Fibroblast of peridontal ligament (primary cell): ENCODE measurements around the gene KRT12.

Source experiments
- DNase-seq: peaks from one replicate; pipeline ENCODE4 v3.0.0-alpha.2; 2010; ENCODE audit errors: extremely low read depth

KRT12 gene

DNA sequence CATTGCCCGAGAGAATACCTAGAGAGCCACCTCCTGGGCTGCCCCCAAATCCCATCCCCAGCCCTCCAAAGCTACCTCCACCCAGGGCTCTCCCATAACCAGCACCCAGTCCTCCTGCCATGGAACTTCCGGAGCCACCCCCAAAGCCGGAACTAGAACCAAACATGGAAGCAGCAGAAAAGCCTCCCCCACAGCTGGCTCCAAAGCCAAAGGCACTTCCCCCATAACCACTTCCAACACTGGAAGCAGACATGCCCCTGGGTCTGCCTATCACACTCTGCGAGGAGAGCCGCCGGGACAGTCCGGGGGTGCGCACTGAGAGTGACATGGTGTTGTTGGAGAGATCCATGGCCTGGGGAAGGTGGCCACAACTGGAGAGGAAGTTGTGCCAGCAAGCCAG is at the start of gene KRT12:
TSS of gene KRT12 (minus strand) at position 386 of the 400 bp plus-strand sequence. CDS start at position 349, 37 bp downstream.
- DNase-seq: no peak

DNA sequence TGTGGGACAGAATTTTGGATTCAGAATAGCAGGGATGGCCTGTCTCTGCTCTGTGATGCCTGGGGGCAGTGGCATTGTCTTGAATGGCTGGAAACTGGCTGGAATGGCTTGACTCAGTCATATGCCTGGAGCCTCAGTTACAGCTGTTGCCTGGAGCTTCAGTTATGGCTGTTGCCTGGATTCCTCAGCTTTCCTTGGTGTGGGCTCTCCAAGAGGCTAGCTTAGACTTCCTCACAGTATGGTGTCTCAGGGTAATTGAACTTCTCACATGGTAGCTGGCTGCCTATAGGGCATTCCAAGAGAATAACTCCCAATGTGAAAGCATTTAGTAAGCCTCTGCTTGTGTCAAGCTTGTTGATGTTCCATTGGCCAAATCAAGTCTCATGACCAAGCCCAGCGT is 49.3 kb upstream of the KRT12 start:
- DNase-seq: no peak

DNA sequence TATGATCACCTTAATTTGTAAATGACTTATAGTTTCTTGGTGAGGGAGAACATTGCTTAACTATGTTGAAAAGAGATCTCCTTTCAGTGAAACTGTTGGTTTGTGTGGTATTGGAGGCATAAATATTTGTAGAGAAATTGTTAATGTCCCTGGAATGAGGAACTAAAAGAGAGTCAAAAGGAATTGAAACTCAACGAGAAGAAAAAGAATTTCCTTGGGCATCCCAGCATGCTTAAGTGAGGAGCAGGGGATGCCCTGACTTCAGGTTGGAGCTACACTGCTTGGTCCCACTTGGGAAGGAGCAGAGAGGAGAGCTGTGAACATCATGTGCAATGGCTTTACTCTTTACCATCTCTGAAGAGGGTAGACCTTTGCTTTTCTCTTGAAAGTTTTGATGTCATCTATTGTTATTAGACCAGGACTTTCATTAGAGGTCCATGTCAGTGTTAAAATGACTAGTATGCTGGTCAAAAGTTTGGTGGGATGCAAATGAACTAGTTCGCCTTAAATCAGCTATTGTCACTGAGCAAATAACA is 48.8 kb upstream of the KRT12 start:
- peak; percentile 86 for DNase-seq

- DNase-seq: peak; percentile 92
Observed at GRCh38 chr17:40915199-40915661, 48.2 kb upstream of the KRT12 start.

- no peak for DNase-seq
Observed at GRCh38 chr17:40914075-40914855, 47.2 kb upstream of the KRT12 start.

GRCh38 chr17:40912486-40913210 is 45.6 kb upstream of the KRT12 start:
- DNase-seq: no peak

GRCh38 chr17:40910441-40910841 is 43.4 kb upstream of the KRT12 start:
- DNase-seq: peak; percentile 93

DNA sequence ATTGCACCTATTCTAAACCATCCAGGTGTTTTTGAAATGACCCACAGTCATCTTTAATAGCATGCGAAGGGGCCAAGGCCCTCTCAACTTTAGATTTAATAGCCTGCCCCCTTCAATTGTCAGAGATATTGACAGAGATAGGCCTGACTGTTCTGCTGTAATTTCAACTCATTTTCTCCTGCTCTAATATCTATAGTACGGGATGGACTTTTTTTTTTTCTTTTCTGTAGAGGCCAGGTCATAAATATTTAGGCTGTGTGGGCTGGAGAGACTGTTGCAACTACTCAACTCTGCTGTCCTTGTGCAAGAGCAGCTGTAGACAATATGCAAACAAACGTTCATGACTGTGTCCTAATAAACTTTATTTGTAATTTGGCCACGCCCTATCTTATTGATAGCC is 42.7 kb upstream of the KRT12 start:
- peak; percentile 79 for DNase-seq

- peak; percentile 99 for DNase-seq
Observed at GRCh38 chr17:40909351-40909750, 42.3 kb upstream of the KRT12 start.

- no peak for DNase-seq
Observed at GRCh38 chr17:40906613-40907012, 39.6 kb upstream of the KRT12 start.

- no peak for DNase-seq
Observed at GRCh38 chr17:40905370-40905769, 38.3 kb upstream of the KRT12 start.

DNA sequence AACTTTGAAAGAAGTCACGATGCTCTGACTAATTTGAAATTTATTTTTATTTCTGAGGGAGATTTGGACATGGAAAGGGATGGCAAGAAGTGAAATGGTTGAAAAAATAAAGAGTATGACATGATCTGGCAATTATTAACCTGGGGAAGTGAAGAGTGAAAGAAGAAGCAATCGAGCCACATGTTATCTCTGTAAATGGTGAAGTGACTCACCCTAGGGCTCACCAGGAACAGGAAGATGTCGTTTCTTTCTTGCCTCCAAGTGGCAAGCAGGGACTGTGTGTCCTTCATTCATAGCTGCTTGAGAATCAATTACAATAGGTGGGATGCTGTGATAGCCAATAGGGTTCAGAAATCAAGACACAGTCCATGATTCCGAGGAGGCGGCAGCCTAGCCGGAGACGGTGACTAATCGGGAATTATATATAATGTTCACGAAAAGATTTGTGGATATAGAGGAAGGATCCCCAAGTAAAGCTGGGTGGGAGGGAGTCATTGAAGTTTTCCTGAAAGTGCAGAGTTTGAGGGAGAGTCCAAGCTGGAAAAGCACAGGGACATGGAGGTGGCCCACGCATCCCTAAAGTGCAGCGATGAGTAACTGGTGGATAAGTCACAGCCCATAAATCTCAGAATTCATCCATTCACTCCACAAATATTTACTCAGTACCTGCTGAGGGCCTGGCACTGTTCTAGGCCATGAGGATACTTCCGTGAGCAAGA is 36.3 kb upstream of the KRT12 start:
- peak; percentile 27 for DNase-seq

DNA sequence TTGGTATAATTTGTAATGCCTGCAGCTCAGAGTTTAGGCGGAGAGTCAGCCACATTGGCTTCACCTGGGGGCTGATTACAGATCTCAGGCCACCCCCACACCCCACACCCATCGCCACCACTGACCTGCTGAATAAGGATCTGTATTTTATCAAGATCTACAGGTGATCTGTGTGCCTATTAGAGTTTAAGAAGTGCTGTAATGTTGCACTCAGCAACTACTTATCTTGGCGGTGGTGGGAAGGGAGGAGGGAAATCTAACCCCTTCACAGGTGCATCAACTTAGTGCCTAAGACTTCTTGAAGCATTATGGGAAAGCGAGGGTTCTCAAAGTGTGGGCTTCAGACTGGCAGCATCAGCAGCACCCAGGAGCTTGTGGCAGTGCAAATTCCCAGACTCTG is 35.5 kb upstream of the KRT12 start:
- DNase-seq: no peak

- DNase-seq: peak; percentile 57
Observed at GRCh38 chr17:40901981-40902474, 35.0 kb upstream of the KRT12 start.

GRCh38 chr17:40900809-40901356 is 33.9 kb upstream of the KRT12 start:
- no peak for DNase-seq

DNA sequence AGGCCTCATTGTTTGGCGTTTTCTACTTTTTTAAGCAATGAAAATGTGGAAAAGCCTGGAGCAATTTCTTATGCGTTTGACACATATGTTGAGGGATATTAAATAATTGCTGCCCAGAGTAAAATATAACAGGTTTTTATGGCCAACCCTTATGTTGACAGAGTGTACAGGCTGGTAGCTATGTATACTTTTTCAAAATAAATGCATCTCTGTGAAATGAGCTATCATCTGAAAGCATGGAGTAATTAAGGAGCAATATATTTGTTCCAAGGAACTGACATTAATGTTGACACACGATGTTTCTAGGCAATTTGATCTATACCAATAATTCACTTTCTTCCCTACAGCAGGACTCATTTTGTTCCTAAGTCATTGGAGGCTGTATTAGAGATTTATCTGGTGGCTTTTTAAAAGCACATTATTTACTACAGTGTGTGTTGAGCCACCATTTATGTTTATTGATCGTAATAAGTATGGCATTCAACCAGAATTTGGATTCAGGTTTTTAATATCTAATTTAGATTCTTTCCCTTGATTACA is 30.0 kb upstream of the KRT12 start:
- no peak for DNase-seq

DNA sequence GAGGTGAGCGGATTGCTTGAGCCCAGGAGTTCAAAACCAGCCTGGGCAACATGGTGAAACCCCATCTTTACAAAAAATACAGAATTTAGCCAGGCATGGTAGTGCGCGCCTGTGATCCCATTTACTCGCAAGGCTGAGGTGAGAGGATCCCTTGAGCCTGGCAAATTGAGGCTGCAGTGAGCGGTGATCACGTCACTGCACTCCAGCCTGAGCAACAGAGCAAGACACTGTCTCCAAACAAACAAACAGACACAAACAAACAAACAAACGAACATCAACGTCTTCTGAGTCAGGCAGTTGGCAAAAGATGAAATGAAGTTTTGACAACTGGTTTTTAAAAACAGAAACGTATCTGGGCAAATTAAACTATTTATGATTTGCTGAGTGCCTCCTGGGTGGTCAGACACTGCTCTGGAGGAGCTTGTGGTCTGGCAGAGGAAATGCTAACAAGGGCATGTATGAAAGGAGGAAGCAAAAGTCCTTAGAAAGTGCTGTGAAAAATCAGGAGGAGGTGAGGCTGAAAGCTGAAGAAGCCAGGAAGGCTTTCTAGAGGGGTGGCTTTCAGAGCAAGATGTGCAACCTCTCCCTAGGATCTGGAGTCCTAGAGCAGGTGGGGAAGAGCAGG is 28.2 kb upstream of the KRT12 start:
- DNase-seq: no peak

DNA sequence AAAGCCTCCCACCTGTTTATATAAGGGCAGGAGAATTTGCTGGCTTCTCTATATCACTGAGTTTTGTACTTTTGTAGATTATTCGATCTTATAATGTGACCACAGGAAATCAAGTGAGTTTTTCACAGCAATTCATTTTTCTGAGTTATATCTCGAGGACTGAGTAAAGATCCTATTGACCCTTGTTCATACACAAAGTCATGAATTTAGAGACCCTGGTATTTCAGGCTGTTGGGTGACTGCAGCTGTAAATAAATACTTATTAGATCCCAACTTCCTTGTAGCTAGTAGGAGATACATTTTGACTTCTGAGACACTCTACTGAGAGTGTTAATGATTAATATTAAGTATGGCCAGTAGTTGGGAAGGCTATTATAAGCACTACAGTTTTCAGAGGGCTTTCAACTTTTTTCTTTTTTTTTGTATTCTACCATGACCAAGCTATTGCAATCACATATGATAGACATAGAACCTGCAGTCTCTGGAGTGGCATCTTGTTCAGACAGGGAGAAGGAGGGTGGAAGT is 21.2 kb upstream of the KRT12 start:
- no peak for DNase-seq

DNA sequence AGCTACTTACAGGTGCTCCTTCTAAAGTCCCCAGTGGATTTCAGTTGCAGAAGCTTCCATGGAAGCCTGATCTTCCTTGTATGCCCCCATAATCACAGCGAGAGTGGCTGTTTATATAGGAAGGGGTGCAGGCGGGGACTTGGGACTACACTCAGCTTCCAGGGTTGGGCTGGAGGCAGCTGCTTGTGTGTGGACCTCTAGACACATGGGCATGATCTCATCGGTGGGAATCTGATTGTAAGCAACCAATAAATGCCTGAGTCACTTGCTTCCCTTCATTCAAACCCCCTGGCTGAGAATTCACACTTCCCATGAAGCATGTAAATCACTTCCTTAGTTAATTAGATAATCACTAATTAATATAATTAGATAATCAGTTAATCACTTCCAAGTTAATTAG is 19.1 kb upstream of the KRT12 start:
- peak; percentile 31 for DNase-seq

GRCh38 chr17:40884708-40885512 is 17.9 kb upstream of the KRT12 start, which contains the start of gene KRT20:
TSS of gene KRT20 (minus strand) at chr17:40885242. CDS start at chr17:40885185, 57 bp downstream.
- DNase-seq: no peak
